Mesothelial cell of epicardium (in vitro differentiated cells): Measurements from ENCODE around the gene TNS1. TPM values are rescaled to one million over a fixed set of nuclear protein-coding genes. Genes with fewer than 3 reads are reported as not detected.

Experiments used
- DNase-seq, 2 experiments: peaks; one replicate each; pipeline ENCODE4 v3.0.0; 2021; ENCODE audit warnings: low spot score in 2 of 2; ENCODE audit not compliant: unreplicated experiment in 2 of 2
- H3K27ac Mint-ChIP-seq: 2 replicates; pipeline ENCODE4 v1.8.0; 2021; ENCODE audit warnings: mixed read lengths
- H3K27me3 Mint-ChIP-seq: 2 replicates; pipeline ENCODE4 v1.8.0; 2021; ENCODE audit warnings: low read depth, mixed read lengths
- H3K36me3 Mint-ChIP-seq: 2 replicates; pipeline ENCODE4 v1.8.0; 2021; ENCODE audit warnings: mixed read lengths
- H3K4me1 Mint-ChIP-seq: 2 replicates; pipeline ENCODE4 v1.8.0; 2021; ENCODE audit warnings: mixed read lengths
- H3K4me3 Mint-ChIP-seq: 2 replicates; pipeline ENCODE4 v1.8.0; 2021; ENCODE audit warnings: mild to moderate bottlenecking, moderate library complexity, mixed read lengths
- H3K9me3 Mint-ChIP-seq: 2 replicates; pipeline ENCODE4 v1.8.0; 2021; ENCODE audit warnings: mixed read lengths
- CTCF ChIP-seq: fragments of 200-600 bp; sonication (generic); IDR thresholded peaks from one replicate; pipeline ENCODE4 v1.5.0; 2021; ENCODE audit warnings: antibody characterized with exemption; ENCODE audit not compliant: unreplicated experiment
- total RNA-seq: library from RNA; stranded (reverse); gene quantifications from 3 replicates; pipeline ENCODE4 v1.2.1, GENCODE V29; 2021

The TNS1 gene
- total RNA-seq, 1 donor from 2014 or later = 130 TPM

- H3K27ac Mint-ChIP-seq = peak overlapping the region; percentile 57
- no peak for DNase-seq
- peaks cover 17% of the 10 kb centered on the region for H3K27me3 Mint-ChIP-seq
- H3K9me3 Mint-ChIP-seq = no peaks in the 10 kb centered on the region
- H3K4me1 Mint-ChIP-seq = peaks cover 42% of the 10 kb centered on the region
- H3K4me3 Mint-ChIP-seq = peak overlapping the region; percentile 62
- TF ChIP-seq CTCF = no peak
- no peaks in the 10 kb centered on the region for H3K36me3 Mint-ChIP-seq
Observed at GRCh38 chr2:218002143-218002844, 501 bp downstream of the TNS1 start.

- peak overlapping the region; percentile 62 for H3K4me3 Mint-ChIP-seq
- no peaks in the 10 kb centered on the region for H3K9me3 Mint-ChIP-seq
- peaks cover 47% of the 10 kb centered on the region for H3K4me1 Mint-ChIP-seq
- peak overlapping the region; percentile 57 for H3K27ac Mint-ChIP-seq
- no peaks in the 10 kb centered on the region for H3K36me3 Mint-ChIP-seq
- peaks cover 15% of the 10 kb centered on the region for H3K27me3 Mint-ChIP-seq
- TF ChIP-seq CTCF = no peak
- no peak for DNase-seq
Observed at GRCh38 chr2:218001629-218002028, 1.2 kb downstream of the TNS1 start.

- no peak overlapping the region for H3K27ac Mint-ChIP-seq
- no peak for TF ChIP-seq CTCF
- no peaks in the 10 kb centered on the region for H3K36me3 Mint-ChIP-seq
- no peak overlapping the region for H3K4me3 Mint-ChIP-seq
- no peak for DNase-seq
- H3K27me3 Mint-ChIP-seq = peaks cover 12% of the 10 kb centered on the region
- H3K4me1 Mint-ChIP-seq = peaks cover 53% of the 10 kb centered on the region
- no peaks in the 10 kb centered on the region for H3K9me3 Mint-ChIP-seq
Observed at GRCh38 chr2:218000136-218000535, 2.7 kb downstream of the TNS1 start.

GRCh38 chr2:217999595-217999959, 3.2 kb downstream of the TNS1 start:
- Mint-ChIP-seq H3K4me1 (peaks cover 55% of the 10 kb centered on the region), H3K4me3 (no peak overlapping the region), H3K36me3 (no peaks in the 10 kb centered on the region), H3K27ac (no peak overlapping the region), H3K27me3 (peaks cover 12% of the 10 kb centered on the region), H3K9me3 (no peaks in the 10 kb centered on the region)
- no peak for DNase-seq
- no peak for TF ChIP-seq CTCF

GRCh38 chr2:217998926-217999594, 3.7 kb downstream of the TNS1 start:
- no peaks in the 10 kb centered on the region for H3K9me3 Mint-ChIP-seq
- no peak for DNase-seq
- peaks cover 12% of the 10 kb centered on the region for H3K27me3 Mint-ChIP-seq
- no peaks in the 10 kb centered on the region for H3K36me3 Mint-ChIP-seq
- no peak for TF ChIP-seq CTCF
- H3K4me3 Mint-ChIP-seq = no peak overlapping the region
- H3K4me1 Mint-ChIP-seq = peaks cover 50% of the 10 kb centered on the region
- H3K27ac Mint-ChIP-seq = no peak overlapping the region
